NCI-H1694 (cell line): ENCODE results near the gene STEAP4.
"Not testable (repeated sequence)": the region's sequence is repeated elsewhere in the genome, so short reads cannot be mapped to it uniquely, and the experiment has no call there.

Experiments
- DNase-seq: peaks from one replicate; lab custom pipeline; 2025; lab: John Stamatoyannopoulos, UW

STEAP4 gene

GRCh38 chr7:88268051-88268450 lies 38.6 kb downstream of the STEAP4 start:
- DNase-seq, result no peak

DNA sequence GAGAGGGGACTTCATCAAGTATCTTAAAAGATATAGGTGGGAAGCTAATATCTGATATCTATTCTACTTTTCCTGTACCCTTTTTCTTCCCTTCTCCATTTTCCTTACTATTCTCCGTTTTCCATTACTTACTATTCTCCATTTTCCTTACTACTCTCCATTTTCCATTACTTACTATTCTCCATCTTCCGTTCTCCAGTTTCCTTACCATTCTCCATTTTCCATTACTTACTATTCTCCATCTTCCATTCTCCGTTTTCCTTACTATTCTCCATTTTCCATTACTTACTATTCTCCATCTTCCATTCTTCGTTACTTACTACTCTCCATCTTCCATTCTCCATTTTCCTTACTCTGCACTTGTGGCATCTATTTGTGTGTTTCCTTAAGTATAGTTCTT lies 39.3 kb downstream of the STEAP4 start:
- no peak for DNase-seq

DNA sequence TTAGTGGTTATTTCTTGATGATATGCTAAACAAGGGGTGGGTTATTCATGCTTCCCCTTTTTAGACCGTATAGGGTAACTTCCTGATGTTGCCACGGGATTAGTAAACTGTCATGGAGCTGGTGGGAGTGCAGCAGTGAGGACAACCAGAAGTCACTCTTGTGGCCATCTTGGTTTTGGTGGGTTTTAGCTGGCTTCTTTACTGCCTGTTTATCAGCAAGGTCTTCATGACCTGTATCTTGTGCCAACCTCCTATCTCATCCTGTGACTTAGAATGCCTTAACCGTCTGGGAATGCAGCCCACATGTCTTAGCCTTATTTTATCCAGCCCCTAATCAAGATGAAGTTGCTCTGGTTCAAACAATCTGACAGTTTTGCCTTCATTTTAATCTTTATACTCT lies 41.7 kb downstream of the STEAP4 start:
- not testable (repeated sequence) for DNase-seq

- no peak for DNase-seq
These were observed 44.1 kb downstream of the STEAP4 start for GRCh38 chr7:88262562-88262961.

GRCh38 chr7:88260719-88261118 lies 46.0 kb downstream of the STEAP4 start:
- no peak for DNase-seq

GRCh38 chr7:88259656-88260380 lies 46.9 kb downstream of the STEAP4 start:
- DNase-seq, result no peak

DNA sequence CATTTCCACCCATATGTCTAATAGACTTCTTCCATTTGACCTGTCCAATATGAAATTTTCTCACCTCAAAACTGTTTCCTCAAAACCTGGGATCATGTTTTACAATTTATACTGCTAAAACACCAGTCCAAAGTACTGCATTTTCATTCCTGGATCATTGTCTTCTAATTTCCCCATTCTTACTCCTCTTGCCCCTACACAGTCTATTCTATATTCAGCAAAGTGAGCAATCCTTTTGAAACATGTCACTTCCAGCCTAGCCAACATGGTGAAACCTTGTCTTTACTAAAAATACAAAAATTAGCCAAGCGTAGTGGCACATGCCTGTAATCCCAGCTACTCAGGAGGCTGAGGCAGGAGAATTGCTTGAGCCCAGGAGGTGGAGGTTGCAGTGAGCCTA lies 48.4 kb downstream of the STEAP4 start:
- DNase-seq, result not testable (repeated sequence)

DNA sequence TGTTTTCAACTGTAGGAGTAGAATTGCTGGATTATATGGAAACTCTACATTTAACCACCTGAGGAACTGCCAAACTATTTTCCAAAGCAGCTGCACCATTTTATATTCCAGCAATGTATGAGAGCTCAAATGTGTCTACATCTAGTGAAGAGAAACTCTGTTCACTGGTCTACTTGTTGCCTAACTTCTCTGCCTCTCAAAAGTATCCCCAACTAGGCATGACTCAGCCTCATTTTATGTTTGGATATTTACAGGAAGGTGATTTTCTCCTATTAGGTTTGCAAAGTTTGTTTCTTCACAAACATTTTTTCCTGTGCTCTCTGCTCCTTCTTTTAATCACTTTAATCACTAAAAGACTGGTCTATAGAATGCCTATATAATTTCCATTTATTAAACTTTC lies 49.8 kb downstream of the STEAP4 start:
- no peak for DNase-seq

- no peak for DNase-seq
These were observed 51.8 kb downstream of the STEAP4 start for GRCh38 chr7:88254721-88255424.

DNA sequence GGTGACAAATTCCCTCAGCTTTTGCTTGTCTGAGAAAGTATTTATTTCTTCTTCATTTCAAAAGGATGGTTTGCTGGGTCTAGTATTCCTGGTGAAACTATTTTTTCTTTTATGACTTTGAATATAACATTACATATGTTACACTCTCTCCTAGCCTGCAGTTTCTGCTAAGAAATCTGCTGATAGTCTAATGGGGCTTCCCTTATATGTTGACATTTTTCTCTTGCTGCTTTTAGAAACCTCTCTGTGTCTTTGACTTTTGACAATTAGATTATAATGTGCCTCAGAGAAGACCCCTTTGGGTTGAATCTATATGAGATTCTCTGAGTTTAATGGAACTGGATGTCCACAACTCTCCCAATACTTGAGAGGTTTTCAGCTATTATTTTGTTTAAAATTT lies 53.1 kb downstream of the STEAP4 start:
- DNase-seq, result no peak

GRCh38 chr7:88244258-88244657 lies 62.4 kb downstream of the STEAP4 start:
- DNase-seq, result no peak

GRCh38 chr7:88243345-88243909 lies 63.3 kb downstream of the STEAP4 start:
- peak; percentile 27 for DNase-seq

DNA sequence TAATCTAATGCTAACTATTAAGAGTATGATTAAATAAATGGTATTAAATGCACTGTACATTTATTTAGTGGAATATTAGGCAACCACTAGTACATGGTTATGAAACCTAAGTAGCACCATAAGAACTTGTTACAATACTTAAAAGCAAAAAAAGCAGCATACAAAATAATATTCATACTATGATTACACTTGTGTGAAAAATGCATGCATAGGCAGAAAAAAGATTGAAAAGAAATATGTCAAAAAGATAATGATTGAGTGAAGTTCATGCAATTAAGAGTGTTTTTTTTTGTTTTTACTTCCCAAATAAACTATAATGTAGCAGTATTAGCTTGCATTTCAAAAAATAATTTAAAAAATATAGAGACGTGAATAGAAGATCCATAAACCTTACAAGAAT lies 66.8 kb downstream of the STEAP4 start:
- DNase-seq, result no peak

- DNase-seq, result no peak
These were observed 72.9 kb downstream of the STEAP4 start for GRCh38 chr7:88233828-88234227.

GRCh38 chr7:88230646-88231045 lies 76.0 kb downstream of the STEAP4 start:
- no peak for DNase-seq

DNA sequence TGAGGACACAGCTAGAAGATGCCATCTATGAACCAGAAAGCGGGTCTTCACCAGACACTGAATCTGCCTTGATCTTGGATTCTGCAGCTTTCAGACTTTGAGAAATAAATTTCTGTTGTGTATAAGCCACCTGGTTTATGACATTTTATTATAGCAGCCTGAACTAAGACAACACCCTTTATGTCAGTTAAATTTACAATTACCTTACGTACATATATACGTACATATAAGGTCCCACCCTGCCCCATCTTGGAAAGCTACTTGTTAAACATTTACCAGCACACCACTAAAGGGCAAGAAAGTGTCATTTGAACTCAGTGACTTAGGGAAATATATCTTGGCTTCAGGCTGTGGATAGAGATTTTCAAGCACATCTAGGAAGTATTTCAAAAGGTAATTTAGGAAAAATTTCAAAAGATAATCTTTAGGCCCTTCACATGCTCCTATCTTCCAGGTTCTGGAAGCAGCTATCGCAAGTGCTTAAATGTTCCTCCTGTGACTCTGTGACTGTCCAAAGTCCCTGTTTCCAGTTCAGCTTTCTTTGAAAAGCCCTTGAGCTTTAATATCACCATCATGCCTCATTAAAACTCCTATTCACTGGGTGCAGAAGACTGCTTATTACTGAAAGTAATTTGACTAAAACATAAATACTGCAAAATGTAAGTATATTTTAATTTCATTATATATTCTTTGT lies 77.2 kb downstream of the STEAP4 start:
- no peak for DNase-seq

DNA sequence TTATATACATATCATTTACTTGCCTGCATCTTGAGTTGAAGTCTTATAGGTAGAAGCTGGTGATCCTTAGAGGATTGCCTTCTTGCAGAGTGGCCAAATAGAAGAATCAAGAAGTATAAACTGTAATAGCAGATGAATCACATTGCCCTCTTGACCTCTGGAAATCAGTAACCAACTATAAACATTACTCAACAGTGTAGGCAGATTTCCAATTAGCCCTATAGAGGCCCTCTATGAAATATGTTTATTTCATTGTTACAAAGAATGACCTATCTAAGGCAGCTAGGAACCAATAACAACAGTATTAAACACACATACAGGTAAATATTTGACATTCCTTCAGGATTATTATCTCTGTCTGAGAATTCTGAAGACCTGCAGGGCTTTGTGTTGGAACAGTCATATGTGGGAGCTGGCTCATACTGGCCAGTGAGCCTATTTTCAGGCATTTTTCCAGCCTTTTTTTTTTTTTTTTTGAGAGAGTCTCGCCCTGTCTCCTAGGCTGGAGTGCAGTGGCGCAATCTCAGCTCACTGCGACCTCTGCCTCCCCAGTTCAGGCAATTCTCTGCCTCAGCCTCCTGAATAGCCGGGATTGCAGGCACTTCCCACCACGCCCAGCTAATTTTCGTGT lies 79.7 kb downstream of the STEAP4 start:
- DNase-seq, result no peak

GRCh38 chr7:88226201-88226600 lies 80.5 kb downstream of the STEAP4 start:
- DNase-seq, result no peak

DNA sequence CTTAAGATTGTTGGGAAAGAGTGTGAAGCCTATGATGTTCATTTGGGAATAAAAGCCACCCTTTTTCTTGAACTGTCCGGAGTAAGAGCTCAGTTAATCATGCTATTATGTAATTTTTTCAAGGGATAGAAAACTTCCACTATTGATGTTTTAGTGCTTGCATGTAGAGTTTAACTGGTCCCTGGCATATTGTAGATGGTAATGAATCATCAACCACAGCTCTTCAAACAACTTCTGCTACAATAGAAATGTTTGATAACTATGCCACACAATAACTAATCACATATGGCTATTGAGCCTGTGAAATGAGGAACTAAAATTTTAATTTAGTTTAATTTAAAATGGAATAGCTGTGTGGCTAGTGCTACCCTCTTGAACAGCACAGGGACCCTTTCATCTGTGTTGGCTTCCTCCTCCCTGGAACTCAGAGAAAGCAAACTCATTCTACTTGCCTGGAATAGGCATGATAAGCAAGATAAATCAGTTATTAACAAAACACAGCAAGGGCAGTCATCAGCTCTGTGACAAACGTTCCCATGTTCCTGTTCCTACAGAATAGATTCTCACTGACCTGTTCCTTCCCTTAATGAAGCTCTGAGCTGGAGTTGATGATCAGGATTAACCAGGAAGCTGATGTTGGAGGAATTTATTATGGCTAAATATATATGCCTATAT lies 82.0 kb downstream of the STEAP4 start:
- no peak for DNase-seq

GRCh38 chr7:88223265-88223664 lies 83.4 kb downstream of the STEAP4 start:
- DNase-seq, result no peak
